K562 (cell line): ENCODE data around the gene MAP1LC3B. TPM values are rescaled to one million over a fixed set of nuclear protein-coding genes. Genes with fewer than 3 reads are reported as not detected.

ENCODE experiments used
- ATAC-seq: fragments of 200-7000 bp; cut with Tn5 transposase; 3 replicates; pipeline ENCODE4 v1.9.1; 2020; ENCODE audit warnings: moderate library complexity
- BruUV-seq: library from RNA; stranded (reverse); fragments of 400-500 nt; replicated peaks from 2 replicates; lab custom pipeline; 2021; lab: Mats Ljungman, UMichigan
- CTCF ChIA-PET: fragments of 300-600 bp; formaldehyde crosslinking; extraction: SDS; loops from one replicate; lab custom pipeline; 2021; ENCODE audit warnings: low intra/inter-chr PET ratio; lab: Yijun Ruan, JAX
- POLR2A ChIA-PET: fragments of 300-600, 350-650 bp; sonication (Branson Sonifier 250); formaldehyde crosslinking; extraction: SDS; loops from one replicate; lab custom pipeline; 2021; ENCODE audit warnings: antibody characterized with exemption, inconsistent platforms; lab: Yijun Ruan, JAX
- DNase-seq, 4 experiments: peaks; one replicate each; pipeline versions ENCODE4 v3.0.0 to v3.0.0-alpha.2; 2011 to 2018; ENCODE audit warnings: low spot score in 3 of 4, mixed read lengths in 3 of 4; ENCODE audit errors: extremely low read depth in 1 of 4
- FAIRE-seq: peaks from 2 replicates; lab custom pipeline; 2011; peaks lifted over from hg19 to GRCh38; lab: Jason Lieb, UNC
- H2AFZ ChIP-seq: 2 replicates; pipeline ENCODE4 v1.6.0; 2011; ENCODE audit warnings: low read depth, low read length, control low read depth, inconsistent platforms
- H3K27ac ChIP-seq: fragments of 200-600 bp; 3 replicates; pipeline ENCODE4 v1.8.0; 2011; ENCODE audit warnings: low read depth, mild to moderate bottlenecking, control low read depth, inconsistent platforms, low read length, moderate library complexity, mixed read lengths; ENCODE audit errors: extremely low read depth
- H3K27me3 ChIP-seq, 2 experiments: fragments of 300-600 bp in 1 of 2; 2 replicates in 1 of 2; 3 replicates in 1 of 2; pipeline versions ENCODE4 v1.6.0 to v1.8.0; 2011; ENCODE audit warnings: inconsistent platforms in 2 of 2, low read length in 2 of 2, mild to moderate bottlenecking in 1 of 2, mixed read lengths in 1 of 2, moderate library complexity in 1 of 2; ENCODE audit not compliant: control insufficient read depth in 2 of 2, insufficient read depth in 2 of 2
- H3K36me3 ChIP-seq: fragments of 300-600 bp; 3 replicates; pipeline ENCODE4 v1.8.0; 2011; ENCODE audit warnings: mild to moderate bottlenecking, low read length, inconsistent platforms; ENCODE audit not compliant: control insufficient read depth, insufficient read depth
- H3K4me1 ChIP-seq, 2 experiments: fragments of 200-600 bp in 1 of 2; replicated peaks in 1 of 2; 2 replicates in 1 of 2; 3 replicates in 1 of 2; pipeline versions ENCODE4 v1.5.1 to v1.8.0; 2011; ENCODE audit warnings: inconsistent platforms in 2 of 2, low read length in 2 of 2, mild to moderate bottlenecking in 1 of 2, mixed read lengths in 1 of 2, moderate library complexity in 1 of 2; ENCODE audit not compliant: control insufficient read depth in 2 of 2, insufficient read depth in 2 of 2
- H3K4me2 ChIP-seq: 2 replicates; pipeline ENCODE4 v1.6.1; 2011; ENCODE audit warnings: low read length, control low read depth, inconsistent platforms, mixed read lengths; ENCODE audit not compliant: insufficient read depth
- H3K4me3 ChIP-seq: fragments of 200-600 bp; sonication (generic), shearing (Covaris generic); 2 replicates; pipeline ENCODE4 v1.5.1; 2016; ENCODE audit warnings: control low read depth, inconsistent platforms
- H3K79me2 ChIP-seq: fragments of 200-600 bp; 3 replicates; pipeline ENCODE4 v1.8.0; 2011; ENCODE audit warnings: low read length, inconsistent platforms; ENCODE audit not compliant: control insufficient read depth, insufficient read depth
- H3K9ac ChIP-seq, 2 experiments: 2 replicates each; pipeline versions ENCODE4 v1.6.0 to v1.6.1; 2011; ENCODE audit warnings: low read depth in 2 of 2, low read length in 2 of 2, control low read depth in 1 of 2, inconsistent platforms in 1 of 2, mild to moderate bottlenecking in 1 of 2, mixed read lengths in 1 of 2; ENCODE audit not compliant: insufficient read depth in 1 of 2
- H3K9me1 ChIP-seq: one replicate; pipeline ENCODE4 v1.6.0; 2011; ENCODE audit warnings: inconsistent platforms, mild to moderate bottlenecking, low read length, moderate library complexity; ENCODE audit not compliant: control insufficient read depth, insufficient read depth
- H3K9me3 ChIP-seq: replicated peaks from 2 replicates; pipeline ENCODE4 v1.5.1; 2011; ENCODE audit warnings: low read depth, low read length, inconsistent platforms; ENCODE audit not compliant: control insufficient read depth, insufficient read depth
- H4K20me1 ChIP-seq: replicated peaks from 2 replicates; pipeline ENCODE4 v1.6.1; 2011; ENCODE audit warnings: low read length, inconsistent platforms, mixed read lengths; ENCODE audit not compliant: control insufficient read depth, insufficient read depth
- BACH1 ChIP-seq: fragments of 200-800 bp; sonication (Bioruptor generic); IDR thresholded peaks from 2 replicates; pipeline ENCODE4 v1.6.1; 2016; ENCODE audit warnings: missing genetic modification characterization, missing compliant biosample characterization
- E2F8 ChIP-seq: fragments of 450-650 bp; IDR thresholded peaks from 2 replicates; pipeline ENCODE4 v1.7.1; 2018; ENCODE audit warnings: mild to moderate bottlenecking, low read depth; ENCODE audit not compliant: partially characterized antibody
- EWSR1 ChIP-seq: fragments of 450-650 bp; IDR thresholded peaks from 2 replicates; pipeline ENCODE4 v1.6.1; 2018; ENCODE audit warnings: borderline replicate concordance, mild to moderate bottlenecking, low read depth, moderate library complexity; ENCODE audit not compliant: partially characterized antibody
- FOXK1 ChIP-seq: sonication (generic); formaldehyde crosslinking; IDR thresholded peaks from 2 replicates; pipeline ENCODE4 v1.8.0; 2022; ENCODE audit warnings: missing genetic modification reagents, mild to moderate bottlenecking, borderline replicate concordance
- KLF6 ChIP-seq: fragments of 250-450 bp; sonication (Bioruptor Pico); IDR thresholded peaks from 2 replicates; pipeline ENCODE4 v1.4.0; 2020; ENCODE audit warnings: mild to moderate bottlenecking, moderate library complexity, borderline replicate concordance
- L3MBTL2 ChIP-seq: fragments of 450-650 bp; IDR thresholded peaks from 2 replicates; pipeline ENCODE4 v1.6.1; 2016; ENCODE audit warnings: mild to moderate bottlenecking, moderate library complexity
- MCM3 ChIP-seq: fragments of 450-650 bp; IDR thresholded peaks from 2 replicates; pipeline ENCODE4 v1.6.1; 2016
- NR4A1 ChIP-seq, 2 experiments: fragments of 250-450 bp in 1 of 2; fragments of 450-650 bp in 1 of 2; sonication (Bioruptor Pico) in 1 of 2; IDR thresholded peaks; 2 replicates each; pipeline versions ENCODE4 v1.4.0 to v1.6.1; 2016 to 2020; ENCODE audit warnings: mild to moderate bottlenecking in 2 of 2, missing compliant biosample characterization in 1 of 2, missing genetic modification characterization in 1 of 2, moderate library complexity in 1 of 2
- POLR2AphosphoS5 ChIP-seq: IDR thresholded peaks from 2 replicates; pipeline ENCODE4 v1.6.1; 2011; ENCODE audit warnings: mild to moderate bottlenecking, low read depth, low read length, moderate library complexity; ENCODE audit not compliant: control insufficient read depth, insufficient read depth
- POLR2B ChIP-seq: fragments of 450-650 bp; IDR thresholded peaks from 2 replicates; pipeline ENCODE4 v1.6.1; 2018; ENCODE audit warnings: low read depth; ENCODE audit not compliant: partially characterized antibody
- RBFOX2 ChIP-seq: fragments of 200-400 bp; formaldehyde crosslinking; IDR thresholded peaks from 2 replicates; pipeline ENCODE4 v1.6.1; 2017; ENCODE audit warnings: low read depth, mild to moderate bottlenecking, low read length, moderate library complexity
- SMARCB1 ChIP-seq: IDR thresholded peaks from 2 replicates; pipeline ENCODE4 v1.6.1; 2011; ENCODE audit warnings: improper control_type of control experiment, low read depth; ENCODE audit not compliant: insufficient read length
- SUPT5H ChIP-seq: fragments of 450-650 bp; IDR thresholded peaks from 2 replicates; pipeline ENCODE4 v1.6.1; 2016
- ZFP36 ChIP-seq: fragments of 150-350 bp; IDR thresholded peaks from 2 replicates; pipeline ENCODE4 v1.6.1; 2018; ENCODE audit warnings: low read length, low read depth; ENCODE audit not compliant: partially characterized antibody
- ZNF253 ChIP-seq: fragments of 250-450 bp; sonication (Bioruptor Pico); conservative IDR thresholded peaks from 2 replicates; pipeline ENCODE4 v1.6.1; 2021; ENCODE audit warnings: mild to moderate bottlenecking
- ZNF431 ChIP-seq: sonication (generic); formaldehyde crosslinking; IDR thresholded peaks from 2 replicates; pipeline ENCODE4 v1.8.0; 2022; ENCODE audit warnings: mild to moderate bottlenecking, missing genetic modification reagents
- ZNF589 ChIP-seq: fragments of 200-800 bp; sonication (Bioruptor generic); IDR thresholded peaks from 2 replicates; pipeline ENCODE4 v1.6.1; 2016; ENCODE audit warnings: low read depth, missing genetic modification characterization, missing compliant biosample characterization
- WGBS: fragments of 100-300 bp; shearing (Covaris generic); methylation state at CpG from one replicate; pipeline ENCODE4 v1.1.6; 2016; ENCODE audit warnings: low coverage, mixed read lengths; ENCODE audit not compliant: insufficient coverage; ENCODE audit errors: missing lambda C conversion rate; 5-methylcytosine and 5-hydroxymethylcytosine counted together
- in situ Hi-C: fragments of 300-500 bp; cut with MboI; formaldehyde crosslinking; loops from 4 replicates; pipeline ENCODE4 v1.15.0; 2018; ENCODE audit warnings: inconsistent platforms, mixed read lengths
- intact Hi-C: fragments of 100-400 bp; cut with micrococcal nuclease; formaldehyde crosslinking; loops from 2 replicates; pipeline ENCODE4 v1.14.2; 2022
- polyA plus RNA-seq, 8 experiments: library from polyadenylated mRNA; depleted of rRNA in 4 of 8; stranded (reverse) in 5 of 8; unstranded in 3 of 8; fragments of >200 nt; fragmentation: Nextera tagmentation in 2 of 8; fragmentation: Illumina TruSeq in 1 of 8; extraction: Ambion mirVana in 2 of 8; extraction: Trizol in 1 of 8; gene quantifications; 2 replicates each; pipeline versions ENCODE4 v1.2.1 to v1.2.3, GENCODE V29; 2011 to 2014; ENCODE audit warnings: inconsistent platforms in 1 of 8, missing spikeins in 1 of 8
- total RNA-seq, 7 experiments: library from RNA; depleted of rRNA in 6 of 7; stranded (reverse); fragments of >200 nt in 6 of 7; fragmentation: Illumina TruSeq in 2 of 7; extraction: Trizol in 2 of 7; gene quantifications; 2 replicates each; pipeline versions ENCODE4 v1.2.1 to v1.2.3, GENCODE V29; 2011 to 2021; ENCODE audit warnings: low replicate concordance in 1 of 7

Gene MAP1LC3B
- total and polyA plus RNA-seq, 9 of the 15 experiments (the other 6 are each of a cell fraction or from before 2014, with no cell fraction given): 16.0 to 81.5 (median 36.7) TPM

GRCh38 chr16:87404764-87405625 lies 12.9 kb downstream of the MAP1LC3B start:
- H3K4me1 ChIP-seq: no peaks in the 10 kb centered on the region
- ChIA-PET POLR2A (interaction anchor here (0.5 to 4.4 kb wide), 11 partner anchors 10 to 403 kb away, joined by 3 to 51 read pairs (median 4); partner anchors contain the start of gene MAP1LC3B), CTCF (no interaction called here)
- H3K36me3 ChIP-seq: peaks cover 71% of the 10 kb centered on the region; the same call in 2 of the 3 replicates
- H3K4me3 ChIP-seq: no peak overlapping the region
- H3K9me1 ChIP-seq: no peaks in the 10 kb centered on the region
- H3K4me2 ChIP-seq: no peak overlapping the region
- intact Hi-C loops (no loop called here), in situ Hi-C loops (no loop called here)
- WGBS: 89% methylated on average over 18 of the region's 19 CpGs
- no TSS peak for BruUV-seq
- H3K27ac ChIP-seq: no peak overlapping the region; the same call in 2 of the 3 replicates
- H2AFZ ChIP-seq: no peak overlapping the region
- DNase-seq: no peak
- FAIRE-seq: no peak
- H3K9ac ChIP-seq: no peak overlapping the region
- peaks cover 7% of the 10 kb centered on the region for H4K20me1 ChIP-seq
- no peaks in the 10 kb centered on the region for H3K79me2 ChIP-seq
- ATAC-seq: peak; percentile 77
- no peaks in the 10 kb centered on the region for H3K9me3 ChIP-seq
- H3K27me3 ChIP-seq: no peaks in the 10 kb centered on the region
- peak; percentile 12 for TF ChIP-seq E2F8
- no peak for TF ChIP-seq SMARCB1
- no peak for TF ChIP-seq MCM3
- 0 out of 2 replicates have a peak, but pooled peaks have one; percentile 62 for TF ChIP-seq SUPT5H
- peak; percentile 38; the same call in 1 of the 2 replicates for TF ChIP-seq RBFOX2
- no peak for TF ChIP-seq L3MBTL2
- peak; percentile 69 for TF ChIP-seq POLR2B
- TF ChIP-seq ZNF253 (CRISPR knock-in tag): no peak
- no peak for TF ChIP-seq ZNF589
- no peak for TF ChIP-seq ZNF431 (CRISPR knock-in tag)
- peak; percentile 76; the same call in 1 of the 2 replicates for TF ChIP-seq FOXK1 (CRISPR knock-in tag)
- no peak for TF ChIP-seq NR4A1 (CRISPR knock-in tag; IDR thresholded peaks at IDR 0.05)
- TF ChIP-seq NR4A1 (tag; IDR thresholded peaks at IDR 0.05): no peak
- no peak for TF ChIP-seq ZFP36
- TF ChIP-seq POLR2AphosphoS5: peak; percentile 32; the same call in 1 of the 2 replicates
- TF ChIP-seq BACH1: no peak
- TF ChIP-seq KLF6 (CRISPR knock-in tag): no peak
- TF ChIP-seq EWSR1: no peak
